ENCODE measurements around the gene USP15.

USP15 gene

GRCh38 chr12:62251609-62251958 lies 8.6 kb upstream of the USP15 start:
- H3K4me3 ChIP-seq (ENCODE audit: low read depth, low read length): no peak overlapping the region
- TF ChIP-seq CTCF (IDR thresholded peaks at IDR 0.05; ENCODE audit: low read depth, low read length): no peak
- no peaks in the 10 kb centered on the region for H3K36me3 ChIP-seq
- H3K9me3 ChIP-seq: no peaks in the 10 kb centered on the region
- no peaks in the 10 kb centered on the region for H3K27me3 ChIP-seq
- no peaks in the 10 kb centered on the region for H3K4me1 ChIP-seq
- DNase-seq: no peak

- H3K4me1 ChIP-seq: no peaks in the 10 kb centered on the region
- no peaks in the 10 kb centered on the region for H3K9me3 ChIP-seq
- H3K4me3 ChIP-seq (ENCODE audit: low read depth, low read length): no peak overlapping the region
- no peaks in the 10 kb centered on the region for H3K27me3 ChIP-seq
- DNase-seq: no peak
- H3K36me3 ChIP-seq: no peaks in the 10 kb centered on the region
- no peak for TF ChIP-seq CTCF (IDR thresholded peaks at IDR 0.05; ENCODE audit: low read depth, low read length)
Measured at GRCh38 chr12:62252576-62252975, 7.6 kb upstream of the USP15 start.

GRCh38 chr12:62254967-62255366 lies 5.2 kb upstream of the USP15 start:
- no peak for TF ChIP-seq CTCF (IDR thresholded peaks at IDR 0.05; ENCODE audit: low read depth, low read length)
- H3K4me1 ChIP-seq: no peaks in the 10 kb centered on the region
- no peaks in the 10 kb centered on the region for H3K9me3 ChIP-seq
- no peak overlapping the region for H3K4me3 ChIP-seq (ENCODE audit: low read depth, low read length)
- DNase-seq: no peak
- no peaks in the 10 kb centered on the region for H3K36me3 ChIP-seq
- H3K27me3 ChIP-seq: no peaks in the 10 kb centered on the region

GRCh38 chr12:62256408-62257096 lies 3.7 kb upstream of the USP15 start:
- H3K4me1 ChIP-seq: no peaks in the 10 kb centered on the region
- DNase-seq: no peak
- no peaks in the 10 kb centered on the region for H3K27me3 ChIP-seq
- no peaks in the 10 kb centered on the region for H3K36me3 ChIP-seq
- H3K4me3 ChIP-seq (ENCODE audit: low read depth, low read length): no peak overlapping the region
- H3K9me3 ChIP-seq: no peaks in the 10 kb centered on the region
- no peak for TF ChIP-seq CTCF (IDR thresholded peaks at IDR 0.05; ENCODE audit: low read depth, low read length)

- no peaks in the 10 kb centered on the region for H3K4me1 ChIP-seq
- no peaks in the 10 kb centered on the region for H3K36me3 ChIP-seq
- no peak overlapping the region for H3K4me3 ChIP-seq (ENCODE audit: low read depth, low read length)
- H3K27me3 ChIP-seq: no peaks in the 10 kb centered on the region
- DNase-seq: no peak
- no peaks in the 10 kb centered on the region for H3K9me3 ChIP-seq
- TF ChIP-seq CTCF (IDR thresholded peaks at IDR 0.05; ENCODE audit: low read depth, low read length): no peak
Measured at GRCh38 chr12:62258231-62258630, 2.0 kb upstream of the USP15 start.

- Histone ChIP-seq H3K4me3 (ENCODE audit: low read depth, low read length) (peak overlapping the region; percentile 100), H3K4me1 (no peaks in the 10 kb centered on the region), H3K36me3 (no peaks in the 10 kb centered on the region), H3K27me3 (no peaks in the 10 kb centered on the region), H3K9me3 (no peaks in the 10 kb centered on the region)
- TF ChIP-seq CTCF (IDR thresholded peaks at IDR 0.05; ENCODE audit: low read depth, low read length): no peak
- no peak for DNase-seq
Measured at GRCh38 chr12:62258941-62259630, 1.1 kb upstream of the USP15 start.

All from BE2C (cell line).